ENCODE measurements around the gene SGMS2. TPM values are rescaled to one million over a fixed set of nuclear protein-coding genes. Genes with fewer than 3 reads are reported as not detected.
"Not testable (repeated sequence)": the region's sequence is repeated elsewhere in the genome, so short reads cannot be mapped to it uniquely, and the experiment has no call there.

Gene SGMS2
- total RNA-seq, 2 experiments from 2014 or later = 0.07 TPM; not detected in 1

DNA sequence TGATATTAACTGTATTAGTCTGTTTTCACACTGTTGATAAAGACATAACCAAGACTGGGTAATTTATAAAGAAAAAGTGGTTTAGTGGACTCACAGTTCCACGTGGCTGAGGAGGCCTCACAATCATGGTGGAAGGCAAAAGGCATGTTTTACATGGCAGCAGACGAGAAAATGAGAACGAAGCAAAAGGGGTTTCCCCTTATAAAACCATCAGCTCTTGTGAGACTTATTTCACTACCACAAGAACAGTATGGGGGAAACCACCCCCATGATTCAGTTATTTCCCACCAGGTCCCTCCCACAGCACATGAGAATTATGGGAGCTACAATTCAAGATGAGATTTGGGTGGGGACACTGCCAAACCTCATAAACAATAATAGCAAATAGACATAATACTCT is 80.3 kb downstream of the SGMS2 start:
- intact Hi-C loops (cut with micrococcal nuclease); H3K27ac Mint-ChIP-seq; H3K9me3 Mint-ChIP-seq; H3K36me3 Mint-ChIP-seq (ENCODE audit: low read depth); H3K4me3 Mint-ChIP-seq; H3K4me1 Mint-ChIP-seq (ENCODE audit: low read depth): not testable (repeated sequence)
- CTCF ChIA-PET = interaction anchor here (0.6 to 0.8 kb wide), 2 partner anchors 41 to 194 kb away, joined by 3 read pairs; no protein-coding TSS in a partner anchor
- H3K27me3 Mint-ChIP-seq (ENCODE audit: low read depth) = peaks cover 17% of the 10 kb centered on the region
- peak; percentile 7 for DNase-seq

DNA sequence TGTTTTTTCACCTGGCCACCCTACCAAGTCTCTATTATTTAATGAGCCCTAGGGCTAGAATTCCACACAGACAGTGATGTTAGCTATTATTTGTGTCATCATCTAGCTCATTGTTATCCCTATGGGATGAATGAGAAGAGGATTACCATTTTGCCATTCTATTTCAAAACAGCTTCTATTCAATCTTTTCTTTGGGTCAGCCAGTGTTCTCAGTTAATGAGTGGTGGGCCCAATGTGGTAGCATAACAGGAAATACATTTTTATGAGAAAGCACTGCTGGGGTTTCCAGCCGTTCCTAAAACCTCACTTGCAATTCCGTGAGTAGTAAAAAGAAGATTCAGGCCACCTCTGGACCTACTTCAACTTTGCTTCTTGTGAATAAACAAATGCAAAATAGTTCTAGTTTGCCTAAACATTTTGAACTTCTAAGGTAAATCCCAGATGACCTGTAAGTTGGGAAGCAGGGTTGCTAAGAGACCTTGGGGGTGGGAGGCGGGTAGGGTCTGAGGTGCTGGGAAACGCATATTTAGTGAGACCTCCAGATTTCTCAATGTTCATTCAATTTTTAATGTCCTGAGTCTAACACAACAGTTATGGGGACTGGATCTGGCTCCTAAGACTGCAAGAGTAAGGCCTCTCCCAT is 81.8 kb downstream of the SGMS2 start:
- H3K4me1 Mint-ChIP-seq (ENCODE audit: low read depth) = no peaks in the 10 kb centered on the region
- no peak overlapping the region for H3K4me3 Mint-ChIP-seq
- H3K27ac Mint-ChIP-seq = no peak overlapping the region
- peaks cover 8% of the 10 kb centered on the region for H3K9me3 Mint-ChIP-seq
- intact Hi-C loops (cut with micrococcal nuclease) = no loop called here
- H3K36me3 Mint-ChIP-seq (ENCODE audit: low read depth) = no peaks in the 10 kb centered on the region
- CTCF ChIA-PET = interaction anchor here (0.6 kb wide), 1 partner anchor 394 kb away, joined by 3 read pairs; no protein-coding TSS in a partner anchor
- DNase-seq = no peak
- H3K27me3 Mint-ChIP-seq (ENCODE audit: low read depth) = peaks cover 6% of the 10 kb centered on the region

DNA sequence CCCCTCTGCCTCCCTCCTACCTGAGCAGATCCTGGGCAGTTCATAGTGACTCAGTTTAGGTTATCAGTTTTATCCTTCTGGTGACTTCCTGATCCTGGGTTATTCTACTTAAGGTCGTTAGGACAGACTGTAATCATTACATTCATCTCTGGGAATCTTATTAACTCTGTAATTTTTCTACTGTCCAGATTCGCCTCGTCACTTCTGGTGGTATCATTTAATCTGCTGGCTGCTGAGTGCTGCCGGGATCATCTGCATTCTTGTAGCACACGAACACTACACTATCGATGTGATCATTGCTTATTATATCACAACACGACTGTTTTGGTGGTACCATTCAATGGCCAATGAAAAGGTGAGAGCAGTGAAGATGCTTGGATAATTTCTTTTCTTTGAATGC is 83.6 kb downstream of the SGMS2 start:
- CTCF ChIA-PET = interaction anchor here (0.5 kb wide), 1 partner anchor 88 kb away, joined by 3 read pairs; no protein-coding TSS in a partner anchor
- H3K4me1 Mint-ChIP-seq (ENCODE audit: low read depth) = peaks cover 3% of the 10 kb centered on the region
- no peak for DNase-seq
- intact Hi-C loops (cut with micrococcal nuclease) = no loop called here
- H3K36me3 Mint-ChIP-seq (ENCODE audit: low read depth) = no peaks in the 10 kb centered on the region
- no peaks in the 10 kb centered on the region for H3K27me3 Mint-ChIP-seq (ENCODE audit: low read depth)
- H3K4me3 Mint-ChIP-seq = no peak overlapping the region
- H3K27ac Mint-ChIP-seq = no peak overlapping the region
- peaks cover 8% of the 10 kb centered on the region for H3K9me3 Mint-ChIP-seq

DNA sequence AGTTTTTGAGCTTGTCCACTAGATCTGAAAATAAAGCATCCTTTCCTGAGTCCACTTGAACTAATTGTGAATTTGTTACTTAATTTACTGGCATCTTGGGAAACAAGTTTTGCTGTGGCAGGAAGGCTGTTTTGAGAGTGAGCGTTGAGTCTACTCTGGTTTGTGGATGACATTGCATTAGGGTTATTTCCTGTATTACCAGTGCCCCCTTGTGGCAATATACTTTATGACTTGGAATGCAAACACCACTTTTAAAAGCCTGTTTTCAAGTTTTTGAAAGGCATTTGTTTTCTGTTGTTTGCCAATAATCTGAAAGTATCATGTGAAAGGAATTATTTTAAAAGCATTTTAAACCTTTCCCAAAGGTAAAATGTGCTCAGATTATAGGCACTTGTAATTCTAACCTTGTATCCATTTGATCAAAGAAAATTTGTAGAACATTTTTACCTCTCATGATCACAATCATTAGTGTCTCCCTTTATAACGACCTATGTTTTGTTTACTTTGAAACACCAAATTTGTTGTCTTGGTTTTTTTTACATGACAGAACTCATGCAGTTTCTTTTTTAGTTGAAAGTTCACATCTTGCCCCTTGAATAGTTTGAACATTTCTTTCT is 88.7 kb downstream of the SGMS2 start:
- Mint-ChIP-seq H3K9me3 (no peaks in the 10 kb centered on the region), H3K27me3 (ENCODE audit: low read depth) (no peaks in the 10 kb centered on the region), H3K4me1 (ENCODE audit: low read depth) (peaks cover 3% of the 10 kb centered on the region), H3K27ac (no peak overlapping the region), H3K4me3 (no peak overlapping the region), H3K36me3 (ENCODE audit: low read depth) (no peaks in the 10 kb centered on the region)
- peak; percentile 47 for DNase-seq
- CTCF ChIA-PET = interaction anchor here (0.6 to 3.5 kb wide), 14 partner anchors 9 to 229 kb away, joined by 3 to 43 read pairs (median 4); no protein-coding TSS in a partner anchor
- intact Hi-C loops (cut with micrococcal nuclease) = loop anchor here (1.0 to 5.0 kb wide), 3 partner anchors 91 to 659 kb away; partner anchors contain the start of gene SGMS2

- peaks cover 3% of the 10 kb centered on the region for H3K27me3 Mint-ChIP-seq (ENCODE audit: low read depth)
- H3K36me3 Mint-ChIP-seq (ENCODE audit: low read depth) = peaks cover 2% of the 10 kb centered on the region
- intact Hi-C loops (cut with micrococcal nuclease) = no loop called here
- CTCF ChIA-PET = interaction anchor here (0.7 to 1.1 kb wide), 2 partner anchors 108 to 157 kb away, joined by 3 to 6 read pairs; no protein-coding TSS in a partner anchor
- peaks cover 7% of the 10 kb centered on the region for H3K9me3 Mint-ChIP-seq
- no peak overlapping the region for H3K27ac Mint-ChIP-seq
- DNase-seq = no peak
- no peak overlapping the region for H3K4me3 Mint-ChIP-seq
- H3K4me1 Mint-ChIP-seq (ENCODE audit: low read depth) = peaks cover 3% of the 10 kb centered on the region
These were observed 90.5 kb downstream of the SGMS2 start for GRCh38 chr4:107915220-107915619.

DNA sequence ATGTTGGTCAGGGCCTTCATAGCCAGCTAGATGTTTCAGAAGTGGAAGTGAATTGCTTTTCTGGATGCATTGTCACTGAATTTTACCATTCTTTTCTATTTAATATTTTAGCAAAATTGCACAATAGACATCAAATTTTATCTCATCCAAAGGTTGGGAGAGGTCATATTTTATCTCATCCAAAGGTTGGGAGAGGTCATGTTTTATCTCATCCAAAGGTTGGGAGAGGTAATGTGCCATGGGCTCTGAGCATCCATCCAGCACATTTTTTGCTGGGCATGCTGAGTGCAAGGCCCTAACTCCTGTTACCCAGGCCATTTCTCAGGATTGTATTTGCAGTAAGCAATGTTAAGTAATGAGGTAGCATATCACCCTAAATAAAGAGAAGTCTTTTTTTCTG is 91.9 kb downstream of the SGMS2 start:
- Mint-ChIP-seq H3K4me1 (ENCODE audit: low read depth) (peaks cover 3% of the 10 kb centered on the region), H3K27me3 (ENCODE audit: low read depth) (peaks cover 3% of the 10 kb centered on the region), H3K4me3 (no peak overlapping the region), H3K9me3 (peaks cover 7% of the 10 kb centered on the region), H3K27ac (no peak overlapping the region), H3K36me3 (ENCODE audit: low read depth) (peaks cover 4% of the 10 kb centered on the region)
- no peak for DNase-seq
- intact Hi-C loops (cut with micrococcal nuclease) = no loop called here
- CTCF ChIA-PET = interaction anchor here (1.1 kb wide), 1 partner anchor 110 kb away, joined by 3 read pairs; no protein-coding TSS in a partner anchor

DNA sequence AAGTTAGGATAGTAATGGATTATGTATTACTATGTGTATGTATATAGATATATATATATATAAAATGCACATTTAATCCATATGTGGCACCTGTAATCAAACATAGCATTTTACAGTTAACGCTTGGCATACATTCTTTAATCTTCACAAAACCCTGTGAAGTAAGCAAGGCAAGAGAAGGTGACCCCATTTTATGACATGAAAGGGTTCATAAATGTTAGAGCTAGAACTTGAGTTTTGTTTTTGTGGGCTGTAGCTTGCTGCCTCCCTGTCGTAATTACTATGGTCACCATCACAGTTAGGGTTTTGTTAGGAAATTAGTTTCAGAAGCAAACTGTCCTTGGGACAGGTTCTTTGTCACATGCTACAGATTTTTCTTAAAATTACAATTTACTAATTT is 92.8 kb downstream of the SGMS2 start:
- peaks cover 7% of the 10 kb centered on the region for H3K9me3 Mint-ChIP-seq
- DNase-seq = no peak
- intact Hi-C loops (cut with micrococcal nuclease) = no loop called here
- peaks cover 3% of the 10 kb centered on the region for H3K4me1 Mint-ChIP-seq (ENCODE audit: low read depth)
- no peak overlapping the region for H3K27ac Mint-ChIP-seq
- CTCF ChIA-PET = no interaction called here
- H3K36me3 Mint-ChIP-seq (ENCODE audit: low read depth) = peaks cover 4% of the 10 kb centered on the region
- H3K27me3 Mint-ChIP-seq (ENCODE audit: low read depth) = peaks cover 8% of the 10 kb centered on the region
- H3K4me3 Mint-ChIP-seq = no peak overlapping the region

DNA sequence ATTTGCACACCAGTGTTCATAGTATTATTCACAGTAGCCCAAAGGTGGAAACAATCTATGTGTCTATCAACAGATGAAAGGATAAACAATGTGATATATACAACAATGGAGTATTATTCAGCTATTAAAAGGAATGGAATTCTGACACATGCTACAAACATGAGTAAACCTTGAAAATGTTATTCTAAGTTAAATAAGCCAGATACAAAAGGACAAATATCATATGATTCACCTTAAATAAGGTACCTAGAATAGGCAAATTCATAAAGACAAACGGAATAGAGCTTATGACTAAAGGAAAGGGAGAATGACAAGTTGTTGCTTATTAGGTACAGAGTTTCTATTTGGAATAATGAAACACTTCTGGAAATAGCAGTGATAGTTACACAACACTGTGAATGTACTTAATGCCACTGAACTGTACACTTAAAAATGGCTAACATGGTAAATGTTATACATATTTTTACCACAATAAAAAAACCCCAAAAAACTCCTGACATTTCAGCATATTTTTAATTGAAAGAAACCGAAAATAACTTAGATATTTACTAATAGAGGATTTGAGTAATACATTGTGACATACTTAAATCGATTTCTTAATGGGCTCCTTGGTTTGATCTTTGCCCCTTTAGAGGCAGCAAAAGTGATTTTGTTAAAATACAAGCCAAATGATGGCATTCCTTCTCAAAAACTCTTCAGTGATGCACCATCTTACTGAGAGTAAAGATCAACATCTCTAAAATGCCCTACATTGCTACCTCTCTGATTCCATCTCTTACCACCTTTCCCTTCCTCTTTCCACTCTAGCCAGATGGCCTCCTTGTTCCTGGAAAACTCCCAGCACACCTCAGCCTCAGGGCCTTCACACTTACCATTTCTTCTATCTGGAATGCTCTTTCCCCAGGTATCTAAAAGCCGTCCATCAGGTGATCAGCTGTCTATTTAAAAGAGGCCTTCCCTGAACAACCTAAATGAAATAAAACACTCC is 98.0 kb downstream of the SGMS2 start:
- H3K27me3 Mint-ChIP-seq (ENCODE audit: low read depth) = peaks cover 8% of the 10 kb centered on the region
- H3K27ac Mint-ChIP-seq = no peak overlapping the region
- CTCF ChIA-PET = interaction anchor here (1.2 to 2.0 kb wide), 2 partner anchors 10 to 165 kb away, joined by 3 to 7 read pairs; no protein-coding TSS in a partner anchor
- H3K36me3 Mint-ChIP-seq (ENCODE audit: low read depth) = peaks cover 4% of the 10 kb centered on the region
- no peaks in the 10 kb centered on the region for H3K4me1 Mint-ChIP-seq (ENCODE audit: low read depth)
- peaks cover 7% of the 10 kb centered on the region for H3K9me3 Mint-ChIP-seq
- DNase-seq = no peak
- intact Hi-C loops (cut with micrococcal nuclease) = loop anchor here (1.0 kb wide), 1 partner anchor 25 kb away; no protein-coding TSS in a partner anchor
- no peak overlapping the region for H3K4me3 Mint-ChIP-seq

- H3K9me3 Mint-ChIP-seq; DNase-seq; CTCF ChIA-PET; intact Hi-C loops (cut with micrococcal nuclease); H3K4me1 Mint-ChIP-seq (ENCODE audit: low read depth); H3K4me3 Mint-ChIP-seq; H3K36me3 Mint-ChIP-seq (ENCODE audit: low read depth); H3K27ac Mint-ChIP-seq; H3K27me3 Mint-ChIP-seq (ENCODE audit: low read depth): not testable (repeated sequence)
These were observed 101.0 kb downstream of the SGMS2 start for GRCh38 chr4:107925713-107926112.

- H3K27ac Mint-ChIP-seq; H3K4me3 Mint-ChIP-seq; CTCF ChIA-PET; DNase-seq; H3K36me3 Mint-ChIP-seq (ENCODE audit: low read depth); intact Hi-C loops (cut with micrococcal nuclease); H3K27me3 Mint-ChIP-seq (ENCODE audit: low read depth); H3K9me3 Mint-ChIP-seq; H3K4me1 Mint-ChIP-seq (ENCODE audit: low read depth): not testable (repeated sequence)
These were observed 102.1 kb downstream of the SGMS2 start for GRCh38 chr4:107926875-107927274.

- Mint-ChIP-seq H3K4me3 (peak within 1 kb of the TSS; percentile 83), H3K4me1 (ENCODE audit: low read depth) (peaks cover 15% of the 10 kb centered on the region), H3K9me3 (no peaks in the 10 kb centered on the region), H3K27ac (no peak within 1 kb of the TSS), H3K27me3 (ENCODE audit: low read depth) (no peaks in the 10 kb centered on the region), H3K36me3 (ENCODE audit: low read depth) (peaks cover 3% of the 10 kb centered on the region)
- CTCF ChIA-PET = interaction anchor here (0.7 to 1.4 kb wide), 2 partner anchors 173 to 210 kb away, joined by 3 to 4 read pairs; no protein-coding TSS in a partner anchor
- peak; percentile 78 for DNase-seq
- intact Hi-C loops (cut with micrococcal nuclease) = loop anchor here (1.0 to 2.0 kb wide), 5 partner anchors 8 to 689 kb away; partner anchors contain the start of genes HADH, PAPSS1 and RPL34
These were observed 106.4 kb downstream of the SGMS2 start, which contains the start of gene CYP2U1 for GRCh38 chr4:107930821-107931774. TSS of gene CYP2U1 (plus strand) at chr4:107931549. CDS start at chr4:107931644, 95 bp downstream.
